HG02884 (cell line): ENCODE measurements around the gene TUSC2.
A peak's percentile ranks its signal among the peaks of the same experiment; 100 is the strongest.
"Not testable (repeated sequence)": the region's sequence is repeated elsewhere in the genome, so short reads cannot be mapped to it uniquely, and the experiment has no call there.

Experiments used
- ATAC-seq: cut with Tn5 transposase; IDR thresholded peaks from one replicate; pipeline ENCODE4 v1.9.1; 2021; ENCODE audit warnings: mild to moderate bottlenecking, moderate library complexity; ENCODE audit not compliant: unreplicated experiment

Gene TUSC2

DNA sequence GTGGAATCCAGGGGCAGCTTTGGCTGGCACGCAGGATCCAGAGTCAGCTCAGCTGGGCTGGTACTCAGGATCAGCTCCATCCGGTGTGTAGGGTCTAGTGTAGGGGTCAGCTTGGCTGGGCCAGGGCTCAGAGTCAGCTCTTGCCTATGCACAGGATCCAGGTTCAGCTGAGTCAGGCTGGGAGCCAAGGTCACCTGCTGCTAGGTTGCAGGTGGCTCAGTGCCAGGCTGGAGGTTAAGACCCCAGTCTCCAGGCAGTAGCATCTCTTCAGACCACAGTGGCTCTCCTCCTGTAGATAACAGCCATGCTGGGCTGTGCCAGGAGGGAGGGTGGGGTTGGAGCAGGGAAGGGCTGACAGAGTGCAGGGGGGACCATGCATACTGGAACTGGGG is 30.6 kb downstream of the TUSC2 start:
- ATAC-seq: no peak

DNA sequence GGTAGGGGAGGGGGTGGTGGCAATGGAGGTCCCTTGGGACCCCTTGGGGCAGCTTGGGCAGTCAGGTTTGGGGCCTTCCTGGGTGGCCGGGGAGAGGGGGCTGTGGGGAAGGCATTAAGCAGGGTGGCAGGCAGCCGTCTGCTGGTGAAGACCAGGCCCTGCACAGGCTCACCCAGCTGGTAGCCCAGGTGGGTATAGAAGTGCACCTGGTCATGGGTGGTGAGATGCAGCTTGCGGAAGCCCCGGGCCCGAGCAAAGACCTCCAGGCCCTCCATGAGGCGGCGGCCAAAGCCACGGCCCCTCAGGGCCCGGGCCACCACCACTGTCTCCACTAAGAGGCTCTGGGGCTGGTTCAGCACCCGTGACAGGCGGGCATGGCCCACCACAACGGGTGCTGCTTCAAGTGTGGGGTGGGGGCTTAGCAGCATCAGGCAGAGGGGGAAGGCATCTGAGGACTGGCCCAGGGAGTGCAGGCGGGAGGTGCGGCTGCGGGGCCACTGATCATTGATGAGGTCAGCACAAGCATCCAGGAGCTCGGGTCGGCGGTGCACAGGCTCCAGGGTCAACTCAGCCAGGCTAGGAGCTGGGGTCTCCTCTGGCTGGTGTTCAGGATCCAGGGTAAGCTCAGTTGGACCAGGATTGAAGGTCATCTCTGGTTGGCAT is 31.2 kb downstream of the TUSC2 start:
- no peak for ATAC-seq

GRCh38 chr3:50295553-50296431 is 32.2 kb downstream of the TUSC2 start:
- ATAC-seq: no peak

DNA sequence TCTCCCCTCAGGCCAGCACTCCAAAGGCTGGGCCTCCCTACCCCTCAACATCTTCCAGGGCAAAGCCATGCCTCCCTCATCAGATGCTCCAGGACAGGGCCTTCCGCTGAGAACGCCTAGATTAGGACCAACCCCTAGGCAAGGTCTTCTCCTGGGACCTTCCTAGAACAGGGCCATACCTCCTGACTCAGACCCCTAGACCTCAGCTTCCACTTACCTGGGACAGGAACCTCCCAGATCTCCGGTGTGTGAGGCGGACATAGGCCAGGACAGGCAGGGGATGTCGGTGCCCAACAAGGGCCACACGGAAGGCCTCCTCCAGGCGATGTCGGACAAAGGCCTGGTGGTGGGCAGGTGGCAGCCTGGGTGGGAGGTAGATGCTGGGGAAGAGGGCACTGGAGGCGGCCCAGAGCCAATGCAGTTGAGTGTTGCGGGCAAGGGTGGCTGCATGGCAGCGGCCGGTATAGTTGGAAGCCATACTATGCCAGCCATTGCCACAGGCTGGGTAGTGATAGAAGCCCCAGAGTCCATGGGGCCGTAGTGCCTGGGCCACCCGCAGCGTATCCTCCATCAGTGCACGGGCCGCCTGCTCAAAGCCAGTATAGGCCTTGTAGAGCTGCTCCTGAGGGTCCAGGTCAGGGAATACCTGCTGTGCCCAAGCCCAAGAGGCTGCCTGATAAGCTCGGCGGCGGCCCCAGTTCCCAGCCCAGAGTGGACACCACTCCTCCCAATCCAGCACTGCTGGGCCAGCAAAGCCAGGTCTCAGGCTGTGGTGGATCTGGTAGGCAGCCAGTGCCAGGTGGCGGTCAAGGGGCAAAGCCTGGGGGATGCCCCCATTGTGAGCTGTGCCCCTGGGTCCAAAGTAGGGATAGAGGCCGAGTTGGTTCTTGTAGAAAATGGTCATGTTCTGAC is 33.3 kb downstream of the TUSC2 start:
- ATAC-seq: no peak

DNA sequence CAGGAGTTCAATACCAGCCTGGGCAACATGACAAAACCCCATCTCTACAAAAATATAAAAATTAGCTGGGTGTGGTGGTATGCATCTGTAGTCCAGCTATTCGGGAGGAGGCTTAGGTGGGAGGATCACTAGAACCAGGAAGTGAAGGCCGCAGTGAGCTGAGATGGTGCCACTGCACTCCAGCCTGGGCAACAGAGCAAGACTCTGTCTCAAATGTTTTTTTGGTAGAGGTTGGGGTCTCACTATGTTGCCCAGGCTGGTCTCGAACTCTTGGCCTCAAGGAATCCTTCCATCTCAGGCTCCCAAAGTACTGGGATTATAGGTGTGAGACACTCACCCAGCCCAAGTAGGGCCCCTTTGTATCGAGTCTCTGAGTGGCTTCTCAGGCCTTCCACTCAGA is 33.9 kb downstream of the TUSC2 start:
- no peak for ATAC-seq

GRCh38 chr3:50293079-50293801 is 34.8 kb downstream of the TUSC2 start:
- ATAC-seq: no peak

GRCh38 chr3:50292159-50293078 is 35.6 kb downstream of the TUSC2 start, which contains the start of gene IFRD2:
Gene IFRD2, minus strand, starts transcription at chr3:50292429. Its CDS starts 155 bp downstream, at chr3:50292274.
- ATAC-seq: peak; percentile 95

GRCh38 chr3:50290161-50290641 is 37.8 kb downstream of the TUSC2 start:
- ATAC-seq: no peak

GRCh38 chr3:50289130-50289529 is 38.9 kb downstream of the TUSC2 start:
- no peak for ATAC-seq

DNA sequence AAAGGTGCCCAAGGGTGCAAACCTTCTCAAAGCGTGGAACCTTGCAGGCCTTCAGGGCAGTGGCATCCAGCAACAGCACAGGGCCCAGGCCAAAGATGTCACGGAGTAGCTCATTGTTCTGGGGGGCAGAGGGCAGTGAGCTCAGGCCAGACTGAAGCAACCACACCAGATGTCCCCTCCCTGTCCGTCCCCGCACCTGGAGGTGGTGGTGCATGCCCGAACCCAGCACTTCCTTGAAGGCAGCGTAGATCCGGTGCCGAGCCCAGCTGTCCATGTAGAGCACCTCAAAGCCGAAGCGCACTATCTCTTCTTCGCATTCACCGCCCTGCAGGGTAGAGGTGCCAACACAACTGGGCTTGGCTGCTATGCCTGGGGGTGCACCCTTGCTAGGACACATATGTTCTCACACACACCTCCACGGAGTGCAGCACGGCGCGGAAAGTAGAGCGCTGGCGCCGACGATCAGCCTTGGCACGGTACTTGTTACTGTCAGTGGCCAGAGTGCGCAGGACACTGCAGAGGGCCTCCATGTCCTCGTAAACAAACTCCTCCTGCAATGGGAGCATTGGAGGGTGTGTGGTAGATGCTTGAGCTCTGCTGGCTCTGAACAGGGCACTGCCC is 39.5 kb downstream of the TUSC2 start:
- ATAC-seq: no peak

DNA sequence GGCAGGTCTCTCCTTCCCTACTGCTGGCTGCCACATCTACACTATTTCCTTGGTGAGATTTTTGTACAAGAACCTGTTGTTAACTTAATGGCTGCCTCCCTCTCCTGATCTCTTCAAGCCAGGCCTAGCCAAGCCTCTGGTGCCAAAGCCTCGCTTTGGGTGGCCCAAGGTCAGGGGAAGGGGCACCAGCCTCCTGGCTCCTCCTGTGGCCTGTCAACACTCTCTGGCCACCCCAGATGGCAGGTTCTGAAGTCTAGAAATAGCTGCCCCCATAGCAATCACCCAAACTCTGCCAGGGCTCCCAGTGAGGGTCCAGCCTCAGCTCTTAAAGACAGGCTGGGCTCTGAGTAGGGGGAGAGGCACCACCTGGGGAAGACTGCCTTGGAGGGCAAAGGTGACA is 40.8 kb downstream of the TUSC2 start:
- no peak for ATAC-seq

- ATAC-seq: no peak
Measured at GRCh38 chr3:50286322-50287227, 41.4 kb downstream of the TUSC2 start.

GRCh38 chr3:50284121-50284520 is 43.9 kb downstream of the TUSC2 start:
- not testable (repeated sequence) for ATAC-seq

DNA sequence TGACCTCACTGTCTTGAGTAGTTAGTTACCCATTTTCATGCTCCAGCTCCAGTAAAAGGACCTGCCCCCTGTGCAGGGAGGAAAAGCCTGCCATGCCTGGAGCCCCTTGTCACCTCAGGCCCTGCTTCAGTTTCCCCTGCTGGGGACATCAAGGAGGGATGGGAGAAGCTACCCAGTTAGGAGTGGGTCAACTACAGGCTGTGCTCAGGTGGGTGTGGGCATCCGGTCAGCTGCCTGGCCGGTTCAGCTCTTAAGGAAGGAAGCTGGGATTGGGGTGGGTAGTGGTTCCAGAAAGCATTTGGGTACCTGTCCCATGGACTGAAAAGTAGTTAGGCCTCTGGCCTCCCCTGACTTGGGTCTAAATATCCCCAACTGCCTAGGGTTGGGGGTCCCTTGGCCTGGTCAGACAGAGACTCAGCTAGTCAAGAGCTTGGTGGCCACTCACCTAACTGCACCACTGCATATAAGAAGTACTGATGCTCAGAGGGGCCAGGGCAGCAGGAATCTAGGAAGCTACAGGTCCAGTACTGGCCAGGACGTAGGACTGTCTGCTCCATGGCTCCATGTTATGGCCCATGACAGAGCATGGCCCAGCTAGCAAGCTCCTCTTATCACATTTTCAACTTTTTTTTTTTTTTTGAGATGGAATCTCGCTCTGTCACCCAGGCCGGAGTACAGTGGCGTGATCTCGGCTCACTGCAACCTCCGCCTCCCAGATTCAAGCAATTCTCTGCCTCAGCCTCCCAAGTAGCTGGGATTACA is 48.6 kb downstream of the TUSC2 start:
- no peak for ATAC-seq

GRCh38 chr3:50278880-50279224 is 49.2 kb downstream of the TUSC2 start, which contains the start of gene LSMEM2:
Gene LSMEM2, plus strand, starts transcription at chr3:50279087. Its CDS starts 27 bp downstream, at chr3:50279114.
- no peak for ATAC-seq

DNA sequence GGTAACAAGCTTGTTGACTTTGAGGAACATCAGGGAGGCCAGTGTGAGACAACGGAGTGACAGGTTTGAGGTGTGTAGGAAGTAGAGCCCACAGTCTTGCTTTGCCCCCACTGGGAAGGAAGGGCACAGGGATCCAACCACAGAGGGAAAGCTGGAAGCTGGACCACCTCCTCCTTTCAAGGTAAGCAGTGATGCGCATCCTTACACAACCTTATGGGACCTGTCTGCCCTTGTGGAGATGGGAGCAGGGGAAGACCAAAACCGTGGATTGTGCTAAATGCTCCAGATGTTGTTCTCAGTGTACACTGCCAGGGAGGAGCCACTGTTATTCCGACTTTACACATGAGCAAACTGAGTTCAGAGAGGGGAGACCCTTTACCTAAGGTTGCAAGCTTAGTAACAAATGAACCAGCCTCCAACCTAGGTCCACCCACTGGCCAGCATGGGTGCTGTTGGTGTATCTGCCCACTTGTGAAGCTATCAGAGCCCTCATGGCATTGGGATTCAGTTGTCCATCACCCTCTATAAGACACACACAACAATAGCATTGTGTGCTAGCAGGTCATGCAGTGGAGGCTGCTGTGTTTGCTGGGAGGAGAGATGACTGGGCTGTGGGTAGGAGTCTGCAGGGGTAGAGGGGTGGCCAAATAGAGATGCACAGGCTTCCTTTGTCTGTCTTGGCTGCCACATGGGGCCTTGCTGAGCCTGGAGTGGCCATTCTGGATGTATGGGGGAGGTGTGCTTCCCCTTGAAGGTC is 49.7 kb downstream of the TUSC2 start:
- no peak for ATAC-seq
